GM12873 (cell line): ENCODE results near the gene SLC5A10.

Experiments used
- CTCF ChIP-seq: IDR thresholded peaks from 2 replicates; pipeline ENCODE4 v1.5.1; 2012; ENCODE audit warnings: low read depth, mild to moderate bottlenecking, moderate library complexity, low read length, control low read depth; ENCODE audit not compliant: insufficient read depth; ENCODE audit errors: missing control alignments

SLC5A10 gene

DNA sequence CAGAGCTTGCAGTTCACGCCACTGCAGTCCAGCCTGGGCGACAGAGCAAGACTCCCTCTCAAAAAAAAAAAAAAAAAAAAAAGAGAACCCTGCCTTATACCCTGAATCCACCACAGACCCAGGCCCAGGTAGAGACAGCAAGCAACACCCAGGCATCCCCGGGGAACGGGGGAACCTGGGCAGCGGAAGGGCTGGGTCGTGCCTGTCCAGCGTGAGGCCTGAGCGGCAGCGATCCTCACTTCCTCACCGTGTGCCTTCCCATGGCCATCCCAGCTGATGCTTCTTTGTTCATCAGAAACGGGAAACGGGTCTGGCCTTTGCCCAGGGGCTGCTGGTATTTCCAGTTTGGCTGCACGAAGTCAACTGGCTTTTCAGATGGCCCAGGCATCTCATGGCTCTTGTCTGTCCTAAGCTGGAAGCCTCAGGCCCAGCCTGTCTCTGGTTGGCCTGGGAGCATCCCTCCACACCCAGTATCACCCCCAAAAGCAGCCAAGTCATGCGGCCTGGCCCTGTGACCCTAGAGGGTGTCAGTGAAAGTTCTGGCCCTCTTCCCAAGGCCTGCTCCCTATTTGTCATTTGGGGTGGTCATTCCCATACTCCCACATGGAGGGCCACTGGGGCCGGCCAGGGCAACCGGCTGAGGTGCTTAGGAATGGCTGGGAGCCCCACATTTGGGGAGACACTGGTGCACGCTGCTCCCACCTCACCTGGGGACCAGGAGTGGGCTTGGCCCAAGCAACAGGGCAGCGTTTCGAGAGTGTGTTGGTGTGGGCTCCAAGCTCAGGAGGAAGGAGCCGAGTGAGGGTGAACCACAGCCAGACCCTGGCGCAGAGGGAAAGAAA lies 32.5 kb downstream of the SLC5A10 start:
- no peak for TF ChIP-seq CTCF

DNA sequence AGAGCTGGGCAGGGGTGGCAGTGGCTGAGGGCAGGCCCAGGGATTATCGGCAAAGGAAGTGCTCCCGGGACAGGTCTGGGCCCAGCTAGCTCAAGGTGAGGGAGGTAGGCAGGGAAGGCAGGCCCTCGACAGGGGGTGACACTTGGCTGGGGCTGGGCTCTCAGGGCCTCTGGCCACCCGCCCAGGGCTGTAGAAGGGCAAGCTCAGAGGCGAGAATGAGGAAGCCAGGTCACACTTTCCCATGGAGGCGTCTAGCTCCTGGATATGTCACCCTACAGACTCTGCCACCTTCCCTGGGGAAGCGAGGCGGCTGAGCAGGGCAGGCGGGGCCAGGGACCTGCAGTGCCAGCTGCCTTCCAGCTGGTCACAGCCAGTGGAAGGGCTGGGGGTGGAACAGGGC lies 33.5 kb downstream of the SLC5A10 start:
- no peak for TF ChIP-seq CTCF

GRCh38 chr17:18986541-18987229 lies 34.7 kb downstream of the SLC5A10 start:
- no peak for TF ChIP-seq CTCF

DNA sequence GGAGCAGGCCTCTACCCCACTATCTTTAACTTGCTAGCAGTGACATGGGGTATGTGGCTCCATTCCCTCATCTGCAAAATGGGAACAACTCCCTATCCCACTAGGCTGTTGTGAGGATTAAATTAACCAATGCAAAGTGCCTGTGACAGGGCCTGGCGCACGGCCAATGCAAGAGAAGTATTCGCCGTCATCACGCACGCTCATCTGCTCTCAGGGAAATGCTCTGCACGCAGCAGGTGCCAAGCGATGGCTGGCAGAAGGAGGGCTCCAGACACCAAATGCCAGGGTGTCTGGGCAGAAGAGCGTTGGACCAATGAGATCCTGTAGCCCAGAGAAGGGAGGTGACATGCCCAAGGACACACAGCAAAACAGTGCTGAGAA lies 35.3 kb downstream of the SLC5A10 start:
- no peak for TF ChIP-seq CTCF

- no peak for TF ChIP-seq CTCF
These were observed 36.0 kb downstream of the SLC5A10 start for GRCh38 chr17:18987862-18988545.

- TF ChIP-seq CTCF, result no peak
These were observed 36.7 kb downstream of the SLC5A10 start for GRCh38 chr17:18988546-18989173.

DNA sequence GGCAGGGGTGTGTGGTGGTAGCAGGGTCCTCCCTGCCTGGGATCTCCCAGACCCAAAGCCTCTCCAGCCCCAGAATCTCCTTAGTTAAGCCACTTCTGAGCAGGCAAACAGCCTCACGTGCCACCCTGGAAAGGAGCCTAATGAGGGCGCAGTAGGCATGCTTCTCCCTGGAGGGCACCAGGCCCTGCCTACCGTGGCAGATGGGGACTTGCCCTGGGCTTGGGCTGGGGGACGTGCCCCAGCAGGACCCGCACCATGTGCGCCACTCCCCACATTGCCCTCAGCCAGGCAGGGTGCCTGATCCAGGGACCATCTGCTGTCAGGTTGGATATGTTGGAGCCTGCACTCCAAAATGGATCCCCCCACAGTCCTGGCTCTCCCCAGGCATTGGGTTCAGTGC lies 38.4 kb downstream of the SLC5A10 start:
- TF ChIP-seq CTCF, result no peak
